HG02938 (cell line): Measurements from ENCODE around the gene NUP205.

Experiments
- ATAC-seq: cut with Tn5 transposase; IDR thresholded peaks from one replicate; pipeline ENCODE4 v1.9.1; 2021; ENCODE audit warnings: mild to moderate bottlenecking, moderate library complexity; ENCODE audit not compliant: unreplicated experiment

The NUP205 gene

DNA sequence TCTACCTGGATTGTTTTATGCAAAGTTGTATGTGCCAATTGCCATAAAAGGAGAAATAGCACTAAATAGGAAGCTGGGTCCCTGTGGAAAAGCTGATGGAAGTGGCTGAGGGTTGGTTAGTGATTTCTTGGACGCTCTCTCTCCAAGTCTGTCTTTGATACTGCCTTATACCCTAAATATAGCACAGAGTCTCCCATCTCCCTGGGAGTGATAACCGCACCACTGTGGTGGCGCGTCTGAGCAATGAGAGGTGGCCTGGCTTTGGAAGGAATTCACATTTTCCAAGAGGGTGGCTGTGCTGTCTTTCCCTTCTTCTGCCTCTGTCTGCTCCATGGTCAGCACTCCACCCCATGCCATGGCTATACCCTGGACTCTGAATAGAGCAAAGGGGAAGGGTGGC is 135.8 kb downstream of the NUP205 start:
- ATAC-seq = no peak

DNA sequence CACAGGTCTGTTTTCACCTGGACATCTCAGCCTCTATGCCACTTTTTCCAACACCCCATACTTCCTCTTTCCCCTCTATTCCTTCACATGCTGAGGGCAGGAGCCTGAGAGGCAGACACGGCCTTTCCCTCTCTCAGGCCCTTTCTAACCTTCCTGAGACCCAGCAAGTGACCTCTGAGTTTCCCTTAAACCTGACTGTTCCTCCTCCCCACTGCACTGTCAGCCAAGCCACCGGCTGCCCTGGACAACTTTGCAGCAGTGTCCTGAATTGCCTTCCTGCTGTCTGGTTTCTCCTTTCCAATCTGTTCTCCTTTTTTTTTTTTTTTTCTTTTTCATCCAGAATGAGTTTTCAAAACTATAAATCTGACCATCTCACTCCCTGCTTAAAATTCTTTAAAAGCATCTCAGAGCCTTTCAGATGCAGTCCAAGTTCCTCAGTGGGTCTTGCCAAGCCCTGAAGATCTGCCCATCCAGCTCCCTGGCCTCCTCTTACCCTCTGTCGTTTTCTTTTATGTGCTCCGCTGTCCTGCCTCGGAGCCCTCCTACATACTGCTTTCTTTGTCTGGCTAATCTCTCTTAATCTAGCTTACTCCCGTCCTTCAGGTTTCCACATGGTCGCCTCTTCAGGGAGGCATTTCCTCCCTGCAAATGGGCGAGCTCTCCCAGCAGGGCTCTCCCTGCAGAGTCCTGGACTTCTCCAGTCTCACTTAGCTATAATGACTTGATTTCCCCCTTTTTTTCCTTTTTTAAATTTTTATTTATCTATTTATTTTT is 139.7 kb downstream of the NUP205 start:
- ATAC-seq = no peak
